ENCODE data around the gene DUSP22. TPM values are rescaled to one million over a fixed set of nuclear protein-coding genes. Genes with fewer than 3 reads are reported as not detected.

DUSP22 gene
- total RNA-seq, 1 experiment from 2014 or later: 25.0 TPM

DNA sequence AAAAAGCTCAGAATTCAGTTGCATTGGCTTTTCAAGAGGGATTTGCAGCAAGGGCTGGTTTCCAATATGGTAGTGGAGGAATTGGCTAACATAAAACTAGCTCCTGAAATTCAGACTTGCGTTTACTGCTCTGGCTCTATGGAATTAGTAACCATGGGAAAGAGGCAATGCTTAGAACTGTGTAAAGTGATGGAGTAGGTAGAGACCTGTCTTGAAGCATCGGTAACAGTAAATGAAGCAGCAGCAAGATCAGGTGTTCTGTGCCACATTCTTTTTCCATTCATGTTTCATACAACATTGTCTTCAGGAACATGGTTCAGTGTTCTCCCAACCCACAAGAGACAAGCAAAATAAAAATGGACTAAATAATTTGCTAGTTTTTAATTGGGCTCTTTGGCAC is 105.8 kb downstream of the DUSP22 start:
- H3K23me2 ChIP-seq (ENCODE audit: insufficient read length, low read depth, low read length, poor library complexity, severe bottlenecking): peaks cover 2% of the 10 kb centered on the region
- no peak overlapping the region for H3T11ph ChIP-seq (ENCODE audit: low read length)
- Mint-ChIP-seq H3K4me1 (peaks cover 6% of the 10 kb centered on the region in 2 experiments), H3K36me3 (ENCODE audit: insufficient read depth in 1 of 3, low read depth in 3 of 3) (no peaks in the 10 kb centered on the region; a peak in 2 of 7 replicates), H3K27me3 (ENCODE audit: low read depth) (peaks cover 54% of the 10 kb centered on the region), H3K27ac (no peak overlapping the region), H3K4me3 (no peak overlapping the region), H3K9me3 (peaks cover 3 to 4% of the 10 kb centered on the region in 2 experiments; a peak in 4 of 5 replicates)
- no peak overlapping the region for H3K18ac ChIP-seq (ENCODE audit: insufficient read length, low read depth, low read length)
- H2BK20ac ChIP-seq (ENCODE audit: low read depth, low read length, poor library complexity, severe bottlenecking): no peak overlapping the region
- no peaks in the 10 kb centered on the region for H3K79me1 ChIP-seq (ENCODE audit: insufficient read depth, low read depth, low read length, poor library complexity, severe bottlenecking)
- no peak overlapping the region for H2BK15ac ChIP-seq (ENCODE audit: low read depth, low read length)
- no peak overlapping the region for H2AFZ ChIP-seq (ENCODE audit: low read length)
- peaks cover 19% of the 10 kb centered on the region; the same call in 1 of the 2 replicates for H3K27me3 ChIP-seq (ENCODE audit: insufficient read depth, low read length)
- H3K79me2 ChIP-seq (ENCODE audit: insufficient read depth, low read length): no peaks in the 10 kb centered on the region
- H3K14ac ChIP-seq (ENCODE audit: insufficient read depth, low read length): no peak overlapping the region
- no peak overlapping the region for H3K23ac ChIP-seq (ENCODE audit: insufficient read length, low read depth, low read length)
- no peak overlapping the region for H3K56ac ChIP-seq (ENCODE audit: insufficient read length, low read depth, low read length)
- DNase-seq: no peak
- TF ChIP-seq, protein P1, sequence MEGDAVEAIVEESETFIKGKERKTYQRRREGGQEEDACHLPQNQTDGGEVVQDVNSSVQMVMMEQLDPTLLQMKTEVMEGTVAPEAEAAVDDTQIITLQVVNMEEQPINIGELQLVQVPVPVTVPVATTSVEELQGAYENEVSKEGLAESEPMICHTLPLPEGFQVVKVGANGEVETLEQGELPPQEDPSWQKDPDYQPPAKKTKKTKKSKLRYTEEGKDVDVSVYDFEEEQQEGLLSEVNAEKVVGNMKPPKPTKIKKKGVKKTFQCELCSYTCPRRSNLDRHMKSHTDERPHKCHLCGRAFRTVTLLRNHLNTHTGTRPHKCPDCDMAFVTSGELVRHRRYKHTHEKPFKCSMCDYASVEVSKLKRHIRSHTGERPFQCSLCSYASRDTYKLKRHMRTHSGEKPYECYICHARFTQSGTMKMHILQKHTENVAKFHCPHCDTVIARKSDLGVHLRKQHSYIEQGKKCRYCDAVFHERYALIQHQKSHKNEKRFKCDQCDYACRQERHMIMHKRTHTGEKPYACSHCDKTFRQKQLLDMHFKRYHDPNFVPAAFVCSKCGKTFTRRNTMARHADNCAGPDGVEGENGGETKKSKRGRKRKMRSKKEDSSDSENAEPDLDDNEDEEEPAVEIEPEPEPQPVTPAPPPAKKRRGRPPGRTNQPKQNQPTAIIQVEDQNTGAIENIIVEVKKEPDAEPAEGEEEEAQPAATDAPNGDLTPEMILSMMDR (conservative IDR thresholded peaks at IDR 0.05): no peak
- H3K4ac ChIP-seq (ENCODE audit: low read depth, low read length): no peak overlapping the region
- H4K91ac ChIP-seq (ENCODE audit: insufficient read length, low read depth, low read length): no peak overlapping the region
- no peak overlapping the region for H2AK5ac ChIP-seq (ENCODE audit: insufficient read length, low read length)
- no peak overlapping the region for H2BK5ac ChIP-seq (ENCODE audit: insufficient read length, low read length)
- H2BK120ac ChIP-seq (ENCODE audit: low read depth, low read length, poor library complexity, severe bottlenecking): no peak overlapping the region
- H3K4me1 ChIP-seq (ENCODE audit: insufficient read depth, low read length): no peaks in the 10 kb centered on the region
- H3K9me3 ChIP-seq (ENCODE audit: control insufficient read depth, low read depth, low read length): no peaks in the 10 kb centered on the region
- H3K9ac ChIP-seq (ENCODE audit: extremely low read depth, insufficient read length, low read length): no peak overlapping the region
- H4K20me1 ChIP-seq (ENCODE audit: control insufficient read depth, insufficient read depth, insufficient read length): no peaks in the 10 kb centered on the region
- no peak overlapping the region for H4K8ac ChIP-seq (replicated peaks; ENCODE audit: insufficient read length, low read depth, low read length)
- no peak overlapping the region for H3K4me2 ChIP-seq (ENCODE audit: insufficient read depth, insufficient read length, low read length)
- no peak overlapping the region for H2BK12ac ChIP-seq (ENCODE audit: insufficient read length, low read depth, low read length)
- H3K27ac ChIP-seq (ENCODE audit: insufficient read length, low read depth, low read length): no peak overlapping the region
- WGBS (ENCODE audit: extremely low coverage, insufficient read length, low lambda C conversion rate): no CpG with 5 or more reads among the region's 2 CpGs
- H4K5ac ChIP-seq (ENCODE audit: insufficient read length, low read depth, low read length): no peak overlapping the region

All from H9 (cell line).